Chondrocyte (in vitro differentiated cells): ENCODE results near the gene GRN. TPM values are rescaled to one million over a fixed set of nuclear protein-coding genes. Genes with fewer than 3 reads are reported as not detected.

Experiments used
- DNase-seq: peaks from one replicate; pipeline ENCODE4 v3.0.0; 2021; ENCODE audit warnings: mixed read lengths, low spot score
- H3K27ac Mint-ChIP-seq: one replicate; pipeline ENCODE4 v1.8.0; 2021; ENCODE audit warnings: mild to moderate bottlenecking, moderate library complexity, mixed read lengths; ENCODE audit not compliant: unreplicated experiment
- H3K27me3 Mint-ChIP-seq: 2 replicates; pipeline ENCODE4 v1.8.0; 2021; ENCODE audit warnings: low read depth, mixed read lengths
- H3K36me3 Mint-ChIP-seq: 2 replicates; pipeline ENCODE4 v1.8.0; 2021; ENCODE audit warnings: low read depth, mixed read lengths
- H3K4me1 Mint-ChIP-seq: 2 replicates; pipeline ENCODE4 v1.8.0; 2021; ENCODE audit warnings: low read depth, mild to moderate bottlenecking, mixed read lengths
- H3K4me3 Mint-ChIP-seq: one replicate; pipeline ENCODE4 v1.8.0; 2021; ENCODE audit warnings: mild to moderate bottlenecking, moderate library complexity, mixed read lengths; ENCODE audit not compliant: unreplicated experiment
- H3K9me3 Mint-ChIP-seq: 2 replicates; pipeline ENCODE4 v1.8.0; 2021; ENCODE audit warnings: low read depth, mixed read lengths
- CTCF ChIP-seq: fragments of 200-600 bp; sonication (generic); IDR thresholded peaks from 2 replicates; pipeline ENCODE4 v1.5.0; 2021; ENCODE audit warnings: antibody characterized with exemption, mild to moderate bottlenecking, moderate library complexity
- total RNA-seq: library from RNA; stranded (reverse); gene quantifications from 3 replicates; pipeline ENCODE4 v1.2.1, GENCODE V29; 2021

Gene GRN
- total RNA-seq, 1 donor from 2014 or later, result 342 TPM

GRCh38 chr17:44394833-44395232, 49.7 kb downstream of the GRN start:
- no peaks in the 10 kb centered on the region for H3K9me3 Mint-ChIP-seq
- H3K27ac Mint-ChIP-seq, result no peak overlapping the region
- H3K4me1 Mint-ChIP-seq, result no peaks in the 10 kb centered on the region
- no peak overlapping the region for H3K4me3 Mint-ChIP-seq
- peaks cover 16% of the 10 kb centered on the region for H3K36me3 Mint-ChIP-seq
- no peak for TF ChIP-seq CTCF
- H3K27me3 Mint-ChIP-seq, result no peaks in the 10 kb centered on the region
- DNase-seq, result no peak

- Mint-ChIP-seq H3K4me3 (no peak overlapping the region), H3K4me1 (no peaks in the 10 kb centered on the region), H3K27me3 (no peaks in the 10 kb centered on the region), H3K36me3 (peaks cover 23% of the 10 kb centered on the region), H3K27ac (no peak overlapping the region), H3K9me3 (no peaks in the 10 kb centered on the region)
- DNase-seq, result peak; percentile 20
- no peak for TF ChIP-seq CTCF
These were observed 51.8 kb downstream of the GRN start for GRCh38 chr17:44396946-44397345.

GRCh38 chr17:44397479-44398440, 52.7 kb downstream of the GRN start:
- Mint-ChIP-seq H3K4me1 (no peaks in the 10 kb centered on the region), H3K9me3 (no peaks in the 10 kb centered on the region), H3K27ac (no peak overlapping the region), H3K4me3 (no peak overlapping the region), H3K36me3 (peaks cover 23% of the 10 kb centered on the region), H3K27me3 (no peaks in the 10 kb centered on the region)
- TF ChIP-seq CTCF, result no peak
- peak; percentile 50 for DNase-seq

GRCh38 chr17:44398692-44399691, 53.9 kb downstream of the GRN start:
- peak; percentile 78 for DNase-seq
- TF ChIP-seq CTCF, result no peak
- H3K27me3 Mint-ChIP-seq, result no peaks in the 10 kb centered on the region
- H3K27ac Mint-ChIP-seq, result no peak overlapping the region
- H3K4me3 Mint-ChIP-seq, result no peak overlapping the region
- no peaks in the 10 kb centered on the region for H3K9me3 Mint-ChIP-seq
- no peaks in the 10 kb centered on the region for H3K4me1 Mint-ChIP-seq
- peaks cover 23% of the 10 kb centered on the region for H3K36me3 Mint-ChIP-seq
